ENCODE results near the gene PPP1R13B.

- TF ChIP-seq CTCF (IDR thresholded peaks at IDR 0.05; ENCODE audit: low read length), result no peak
- no peak for TF ChIP-seq EZH2 (IDR thresholded peaks at IDR 0.05; ENCODE audit: borderline replicate concordance, low read length)
Observed at GRCh38 chr14:103838117-103838516, 9.3 kb downstream of the PPP1R13B start.
